Measurements from ENCODE around the gene ASB15. TPM values are rescaled to one million over a fixed set of nuclear protein-coding genes. Genes with fewer than 3 reads are reported as not detected.
"Not testable (repeated sequence)": the region's sequence is repeated elsewhere in the genome, so short reads cannot be mapped to it uniquely, and the experiment has no call there.

The ASB15 gene
- polyA plus RNA-seq, 4 donors: 0.86 to 2.5 (median 1.6) TPM

GRCh38 chr7:123634011-123634573 lies 32.5 kb downstream of the ASB15 start:
- DNase-seq (ENCODE audit: low read depth in 4 of 4, low spot score in 2 of 4): not testable (repeated sequence)

- DNase-seq (ENCODE audit: low read depth in 4 of 4, low spot score in 2 of 4): no peak
These were observed 34.1 kb downstream of the ASB15 start for GRCh38 chr7:123635551-123636359.

GRCh38 chr7:123637203-123637602 lies 35.6 kb downstream of the ASB15 start:
- no peak for DNase-seq (ENCODE audit: low read depth in 4 of 4, low spot score in 2 of 4)

DNA sequence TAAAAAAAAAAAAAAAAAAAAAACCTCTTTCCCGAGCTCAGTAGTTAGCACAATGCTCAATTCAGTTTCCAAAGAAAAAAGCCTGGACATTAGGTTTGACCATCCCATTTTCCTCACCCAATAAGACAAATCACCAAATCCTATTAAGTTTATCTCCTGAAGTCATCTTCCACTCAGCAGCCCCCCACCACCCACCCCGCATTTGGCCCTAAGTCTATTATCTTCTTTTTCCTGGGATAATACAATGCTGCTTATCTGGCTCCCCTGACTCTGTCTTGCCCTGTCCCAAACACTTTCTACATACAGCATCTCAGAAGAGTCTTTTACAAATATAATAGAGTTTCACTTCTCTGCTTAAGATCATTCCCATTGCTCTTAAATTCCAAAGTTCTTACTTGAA lies 36.3 kb downstream of the ASB15 start:
- DNase-seq (ENCODE audit: low read depth in 4 of 4, low spot score in 2 of 4): no peak

- no peak for DNase-seq (ENCODE audit: low read depth in 4 of 4, low spot score in 2 of 4)
These were observed 38.0 kb downstream of the ASB15 start for GRCh38 chr7:123639631-123640030.

DNA sequence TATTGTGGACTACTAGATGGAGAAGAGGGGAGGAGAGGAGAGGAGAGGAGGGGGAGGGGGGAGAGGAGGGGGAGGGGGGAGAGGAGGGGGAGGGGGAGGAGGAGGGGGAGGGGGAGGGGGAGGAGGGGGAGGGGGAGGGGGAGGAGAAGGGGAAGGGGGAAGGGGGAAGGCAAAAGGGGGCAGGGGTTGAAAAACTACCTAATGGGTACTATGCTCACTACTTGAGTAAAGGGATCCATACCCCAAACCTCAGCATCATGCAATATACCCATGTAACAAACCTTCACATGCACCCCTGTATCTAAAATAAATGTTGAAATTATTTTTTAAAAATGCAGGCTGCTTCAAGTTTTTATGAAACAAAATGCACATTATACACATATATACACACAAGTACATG lies 39.0 kb downstream of the ASB15 start:
- no peak for DNase-seq (ENCODE audit: low read depth in 4 of 4, low spot score in 2 of 4)

GRCh38 chr7:123641901-123642300 lies 40.3 kb downstream of the ASB15 start:
- no peak for DNase-seq (ENCODE audit: low read depth in 4 of 4, low spot score in 2 of 4)

- DNase-seq (ENCODE audit: low read depth in 4 of 4, low spot score in 2 of 4): peak; percentile 21 to 37 (median 32)
These were observed 42.1 kb downstream of the ASB15 start for GRCh38 chr7:123643495-123644441.

GRCh38 chr7:123645516-123645915 lies 43.9 kb downstream of the ASB15 start:
- DNase-seq (ENCODE audit: low read depth in 4 of 4, low spot score in 2 of 4): no peak

- no peak for DNase-seq (ENCODE audit: low read depth in 4 of 4, low spot score in 2 of 4)
These were observed 45.6 kb downstream of the ASB15 start for GRCh38 chr7:123647106-123647730.

GRCh38 chr7:123649964-123650363 lies 48.3 kb downstream of the ASB15 start:
- no peak for DNase-seq (ENCODE audit: low read depth in 4 of 4, low spot score in 2 of 4)

DNA sequence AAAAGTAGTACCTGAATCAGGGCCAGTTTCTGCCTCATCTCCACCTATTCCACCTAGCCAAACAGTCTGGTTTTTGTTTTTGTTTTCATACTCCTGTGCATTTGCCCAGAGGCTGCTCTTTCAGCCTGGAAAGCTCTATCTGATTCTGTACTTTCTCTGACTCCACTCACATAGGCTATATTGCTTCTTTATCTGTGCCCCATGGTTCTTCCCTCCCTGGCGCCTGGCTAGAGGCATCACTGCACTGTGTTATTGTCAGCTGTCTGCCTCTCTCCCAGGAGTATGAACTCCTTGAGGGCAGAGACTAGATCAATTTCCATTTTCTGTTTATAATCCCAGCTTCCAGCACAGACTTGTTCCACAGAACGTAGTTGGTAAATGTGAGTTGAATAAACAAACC lies 49.0 kb downstream of the ASB15 start:
- DNase-seq (ENCODE audit: low read depth in 4 of 4, low spot score in 2 of 4): no peak

DNA sequence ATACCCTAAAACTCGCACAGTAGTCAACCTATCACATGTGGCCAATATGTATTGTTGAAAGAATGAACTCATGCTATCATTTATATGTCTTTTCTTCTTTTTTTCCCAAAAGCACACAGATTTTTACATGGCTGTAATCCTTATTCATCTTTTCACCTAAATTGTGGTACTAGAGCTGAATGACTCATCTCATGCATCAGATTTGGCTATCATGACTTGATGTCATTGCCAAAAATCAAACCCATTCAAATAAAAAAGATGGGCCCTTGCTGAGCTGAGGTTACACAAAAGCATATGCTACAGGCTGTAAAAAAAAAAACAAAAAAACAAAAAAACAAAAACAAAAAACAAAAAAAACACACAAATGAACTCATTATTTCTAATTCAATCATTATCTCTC lies 50.8 kb downstream of the ASB15 start:
- no peak for DNase-seq (ENCODE audit: low read depth in 4 of 4, low spot score in 2 of 4)

DNA sequence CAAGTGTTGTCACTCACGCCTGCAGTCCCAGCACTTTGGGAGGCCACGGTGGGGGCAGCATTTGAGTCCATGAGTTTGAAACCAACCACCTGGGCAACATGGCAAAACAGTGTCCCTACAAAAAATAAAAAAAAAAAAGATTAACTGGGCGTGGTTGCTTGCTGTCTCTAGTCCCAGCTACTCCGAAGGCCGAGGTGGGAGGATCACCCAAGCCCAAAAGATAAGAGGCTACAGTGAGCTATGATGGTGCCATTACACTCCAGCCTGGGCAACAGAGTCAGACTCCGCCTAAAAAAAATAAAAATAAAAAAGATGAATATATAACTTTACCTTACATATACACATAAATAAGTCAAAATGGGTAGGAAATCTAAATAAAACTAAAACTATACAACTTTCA lies 51.5 kb downstream of the ASB15 start:
- no peak for DNase-seq (ENCODE audit: low read depth in 4 of 4, low spot score in 2 of 4)

DNA sequence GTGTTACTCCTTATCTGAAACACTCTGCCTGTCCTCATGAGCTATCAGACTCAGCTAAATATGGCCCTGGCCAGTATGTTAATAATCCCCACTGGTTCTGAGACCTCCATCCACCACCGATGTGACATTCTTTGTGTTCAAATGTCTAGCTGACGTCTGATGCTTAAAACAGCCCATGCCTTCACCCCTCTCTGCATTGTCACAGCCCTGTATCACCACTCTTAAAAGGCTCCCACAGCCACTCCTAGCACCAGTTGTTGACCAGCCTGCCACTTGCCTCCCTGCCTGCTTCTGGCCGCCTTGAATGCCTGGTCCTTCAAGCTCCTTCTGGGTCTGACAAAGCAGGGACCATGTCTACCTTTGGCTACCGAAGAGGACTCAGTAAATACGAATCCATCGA lies 54.0 kb downstream of the ASB15 start, which contains the start of gene LMOD2:
Gene LMOD2, plus strand, starts transcription at position 253 of the 400 bp plus-strand sequence. Its CDS starts 98 bp downstream, at position 351.
- DNase-seq (ENCODE audit: low read depth in 4 of 4, low spot score in 2 of 4): no peak

DNA sequence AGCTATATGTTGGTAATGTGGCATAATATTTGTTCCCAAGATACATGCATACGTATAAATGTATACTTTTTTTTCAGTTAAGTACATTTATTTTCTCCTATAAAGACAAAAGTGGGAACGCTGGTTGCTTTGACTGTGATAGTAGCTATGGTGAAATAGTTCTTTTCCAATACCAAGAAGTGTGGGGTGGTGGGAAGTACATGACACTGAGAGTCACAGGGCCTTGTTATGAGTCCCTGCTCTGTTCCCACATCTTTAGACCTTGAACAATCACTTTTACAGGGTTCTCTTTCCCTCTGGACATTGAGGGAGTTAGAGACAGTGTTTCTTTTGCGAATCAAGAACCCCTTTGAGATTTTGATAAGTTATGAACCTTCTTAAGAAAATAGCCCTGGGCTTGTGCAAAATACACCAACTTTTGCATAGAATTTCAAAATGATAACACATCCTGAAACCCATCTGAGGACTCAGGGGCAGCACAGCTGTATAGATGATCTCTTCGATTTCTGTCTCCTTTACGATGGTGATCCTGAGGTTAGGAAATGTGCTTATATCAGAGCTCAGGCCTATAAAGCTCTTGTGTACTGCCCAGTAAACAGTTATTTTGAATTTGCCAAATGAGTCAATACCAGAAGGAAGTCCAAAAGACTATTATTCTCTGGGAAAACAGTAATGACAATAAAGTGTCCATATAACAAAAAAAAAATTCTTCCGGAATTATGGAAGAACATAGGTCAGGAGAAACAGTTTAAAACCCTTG lies 55.1 kb downstream of the ASB15 start:
- no peak for DNase-seq (ENCODE audit: low read depth in 4 of 4, low spot score in 2 of 4)

DNA sequence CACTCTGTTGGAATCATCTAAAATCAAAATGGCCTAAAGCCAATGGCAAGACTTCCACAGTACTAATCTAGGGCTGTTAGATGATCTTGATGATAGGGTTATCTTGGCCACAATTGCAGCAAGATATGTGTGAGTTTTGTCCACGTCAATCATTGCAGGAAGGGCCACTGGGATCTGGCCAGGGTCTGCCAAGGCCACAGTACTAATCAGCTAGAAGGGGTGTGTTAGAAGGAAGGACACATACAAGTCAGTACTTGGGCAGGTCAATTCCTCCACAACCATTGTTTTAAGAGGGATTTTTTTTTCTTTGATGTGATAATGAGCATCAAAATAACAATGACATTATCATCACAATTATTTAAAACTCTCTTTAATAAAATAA lies 55.7 kb downstream of the ASB15 start:
- no peak for DNase-seq (ENCODE audit: low read depth in 4 of 4, low spot score in 2 of 4)

- DNase-seq (ENCODE audit: low read depth in 4 of 4, low spot score in 2 of 4): no peak
These were observed 56.4 kb downstream of the ASB15 start for GRCh38 chr7:123658023-123658422.

DNA sequence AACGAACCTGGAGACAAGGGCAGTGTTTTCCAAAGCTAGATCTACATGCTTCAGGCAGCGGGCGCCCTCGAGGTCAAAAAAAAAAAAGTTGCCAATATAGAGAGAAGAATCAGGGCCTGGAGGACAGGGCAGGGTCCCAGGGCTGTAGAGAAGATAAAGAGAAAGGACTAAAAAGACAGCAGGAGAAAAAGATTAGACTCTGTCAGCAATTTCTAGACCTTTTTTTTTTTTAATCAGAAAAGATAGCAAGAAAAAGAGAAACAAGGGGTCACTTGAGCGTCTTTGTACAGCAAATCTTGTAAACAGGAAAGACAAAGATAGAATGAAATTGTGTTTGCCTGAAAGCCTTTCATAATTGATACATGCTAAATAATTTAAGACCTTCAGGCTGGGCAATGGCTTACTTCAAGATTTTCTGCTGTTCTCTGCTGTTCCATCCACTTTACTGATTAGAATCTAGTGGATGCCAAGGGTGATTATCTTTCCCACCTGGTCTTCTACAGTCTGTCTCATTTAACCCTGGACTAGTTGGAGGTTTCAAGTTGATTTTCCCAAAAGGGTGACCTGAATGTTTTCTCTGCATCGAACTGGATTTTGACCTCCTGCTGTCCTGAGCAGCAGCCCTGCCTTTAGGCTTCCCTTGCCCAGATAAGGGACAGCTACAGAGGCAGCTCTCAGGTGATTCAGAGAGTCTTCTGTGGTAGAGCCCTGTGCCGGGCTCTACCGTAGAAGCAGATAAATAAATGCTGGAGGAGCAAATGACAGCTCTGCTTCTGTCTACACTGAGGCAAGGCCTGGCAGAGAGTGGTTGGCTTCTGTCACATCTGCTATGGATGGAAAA lies 59.1 kb downstream of the ASB15 start:
- DNase-seq (ENCODE audit: low read depth in 4 of 4, low spot score in 2 of 4): no peak
